HepG2 (cell line): ENCODE measurements around the gene PTPN20.

ENCODE experiments used
- ARNT ChIP-seq: fragments of 450-650 bp; IDR thresholded peaks from 2 replicates; pipeline ENCODE4 v1.6.1; 2017
- EZH2 ChIP-seq: conservative IDR thresholded peaks from 2 replicates; pipeline ENCODE4 v1.6.1; 2012; ENCODE audit warnings: mild to moderate bottlenecking, low read depth, low read length, moderate library complexity
- FOXM1 ChIP-seq: sonication (generic); formaldehyde crosslinking; IDR thresholded peaks from 2 replicates; pipeline ENCODE4 v1.5.0; 2020; ENCODE audit warnings: missing genetic modification reagents
- MTA3 ChIP-seq: sonication (generic); formaldehyde crosslinking; IDR thresholded peaks from 2 replicates; pipeline ENCODE4 v1.4.0; 2020; ENCODE audit warnings: missing genetic modification reagents
- PITX1 ChIP-seq: sonication (generic); formaldehyde crosslinking; IDR thresholded peaks from 2 replicates; pipeline ENCODE4 v1.5.1; 2020; ENCODE audit warnings: mild to moderate bottlenecking, missing genetic modification reagents
- POLR2A ChIP-seq, 2 experiments: IDR thresholded peaks; 2 replicates each; pipeline ENCODE4 v1.6.1; 2011; ENCODE audit warnings: low read depth in 2 of 2, low read length in 2 of 2, mild to moderate bottlenecking in 1 of 2, moderate library complexity in 1 of 2; ENCODE audit not compliant: insufficient read depth in 1 of 2
- SMAD1 ChIP-seq: sonication (generic); formaldehyde crosslinking; IDR thresholded peaks from 2 replicates; pipeline ENCODE4 v1.4.0; 2020; ENCODE audit warnings: missing genetic modification reagents, low read depth, mild to moderate bottlenecking, borderline replicate concordance
- XRCC5 ChIP-seq: fragments of 200-400 bp; formaldehyde crosslinking; optimal IDR thresholded peaks from 2 replicates; pipeline ENCODE3; 2017; ENCODE audit warnings: mild to moderate bottlenecking, low read length
- ZNF121 ChIP-seq: sonication (generic); formaldehyde crosslinking; IDR thresholded peaks from 2 replicates; pipeline ENCODE4 v1.5.0; 2020; ENCODE audit warnings: mild to moderate bottlenecking, missing genetic modification reagents
- ZNF274 ChIP-seq: sonication (generic); formaldehyde crosslinking; IDR thresholded peaks from 2 replicates; pipeline ENCODE4 v1.5.1; 2020; ENCODE audit warnings: mild to moderate bottlenecking, missing genetic modification reagents
- ZNF761 ChIP-seq: sonication (generic); formaldehyde crosslinking; conservative IDR thresholded peaks from 2 replicates; pipeline ENCODE4 v1.4.0; 2020; ENCODE audit warnings: mild to moderate bottlenecking, missing genetic modification reagents
- TF ChIP-seq, protein P1 (sequence below): sonication (generic); formaldehyde crosslinking; IDR thresholded peaks from 2 replicates; pipeline ENCODE4 v1.5.0; 2020; ENCODE audit warnings: mild to moderate bottlenecking, missing genetic modification reagents, moderate library complexity
- TF ChIP-seq, protein P2 (sequence below): sonication (generic); formaldehyde crosslinking; IDR thresholded peaks from 2 replicates; pipeline ENCODE4 v1.4.0; 2020; ENCODE audit warnings: missing genetic modification reagents

DNA sequence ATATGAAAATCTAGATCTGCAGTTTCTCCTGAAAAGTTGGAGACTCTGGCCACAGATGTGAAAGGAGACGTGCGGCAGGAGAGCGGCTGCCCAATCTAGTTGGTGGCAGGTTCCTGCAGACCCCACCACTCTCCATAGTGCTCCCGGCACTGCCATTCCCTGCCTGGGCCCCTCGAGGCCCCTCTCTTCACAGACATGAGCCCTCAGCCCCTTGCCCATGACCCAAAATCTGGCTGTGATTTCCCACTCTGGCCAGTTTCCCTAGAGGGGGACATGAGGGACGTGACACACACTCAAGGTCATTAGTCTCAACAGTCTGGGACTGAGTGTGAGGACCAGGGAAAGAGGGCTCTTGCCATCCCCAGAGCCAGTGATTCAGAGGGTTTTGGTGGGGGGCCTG, 138.7 kb downstream of the PTPN20 start:
- TF ChIP-seq, protein P1, sequence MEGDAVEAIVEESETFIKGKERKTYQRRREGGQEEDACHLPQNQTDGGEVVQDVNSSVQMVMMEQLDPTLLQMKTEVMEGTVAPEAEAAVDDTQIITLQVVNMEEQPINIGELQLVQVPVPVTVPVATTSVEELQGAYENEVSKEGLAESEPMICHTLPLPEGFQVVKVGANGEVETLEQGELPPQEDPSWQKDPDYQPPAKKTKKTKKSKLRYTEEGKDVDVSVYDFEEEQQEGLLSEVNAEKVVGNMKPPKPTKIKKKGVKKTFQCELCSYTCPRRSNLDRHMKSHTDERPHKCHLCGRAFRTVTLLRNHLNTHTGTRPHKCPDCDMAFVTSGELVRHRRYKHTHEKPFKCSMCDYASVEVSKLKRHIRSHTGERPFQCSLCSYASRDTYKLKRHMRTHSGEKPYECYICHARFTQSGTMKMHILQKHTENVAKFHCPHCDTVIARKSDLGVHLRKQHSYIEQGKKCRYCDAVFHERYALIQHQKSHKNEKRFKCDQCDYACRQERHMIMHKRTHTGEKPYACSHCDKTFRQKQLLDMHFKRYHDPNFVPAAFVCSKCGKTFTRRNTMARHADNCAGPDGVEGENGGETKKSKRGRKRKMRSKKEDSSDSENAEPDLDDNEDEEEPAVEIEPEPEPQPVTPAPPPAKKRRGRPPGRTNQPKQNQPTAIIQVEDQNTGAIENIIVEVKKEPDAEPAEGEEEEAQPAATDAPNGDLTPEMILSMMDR (CRISPR knock-in tag) = no peak
- TF ChIP-seq, protein P2, sequence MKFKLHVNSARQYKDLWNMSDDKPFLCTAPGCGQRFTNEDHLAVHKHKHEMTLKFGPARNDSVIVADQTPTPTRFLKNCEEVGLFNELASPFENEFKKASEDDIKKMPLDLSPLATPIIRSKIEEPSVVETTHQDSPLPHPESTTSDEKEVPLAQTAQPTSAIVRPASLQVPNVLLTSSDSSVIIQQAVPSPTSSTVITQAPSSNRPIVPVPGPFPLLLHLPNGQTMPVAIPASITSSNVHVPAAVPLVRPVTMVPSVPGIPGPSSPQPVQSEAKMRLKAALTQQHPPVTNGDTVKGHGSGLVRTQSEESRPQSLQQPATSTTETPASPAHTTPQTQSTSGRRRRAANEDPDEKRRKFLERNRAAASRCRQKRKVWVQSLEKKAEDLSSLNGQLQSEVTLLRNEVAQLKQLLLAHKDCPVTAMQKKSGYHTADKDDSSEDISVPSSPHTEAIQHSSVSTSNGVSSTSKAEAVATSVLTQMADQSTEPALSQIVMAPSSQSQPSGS (CRISPR knock-in tag) = no peak
- no peak for TF ChIP-seq POLR2A (IDR thresholded peaks at IDR 0.05; ENCODE audit: insufficient read depth in 1 of 2, low read depth in 2 of 2, low read length in 2 of 2)
- TF ChIP-seq MTA3 = no peak
- TF ChIP-seq FOXM1 = no peak
- no peak for TF ChIP-seq ZNF761 (CRISPR knock-in tag)
- no peak for TF ChIP-seq XRCC5
- no peak for TF ChIP-seq EZH2
- TF ChIP-seq ZNF121 (CRISPR knock-in tag) = no peak
- no peak for TF ChIP-seq PITX1 (CRISPR knock-in tag)
- TF ChIP-seq ZNF274 (CRISPR knock-in tag) = no peak
- no peak for TF ChIP-seq ARNT
- no peak for TF ChIP-seq SMAD1 (CRISPR knock-in tag)
